Effector memory CD8-positive, alpha-beta T cell (primary cell): ENCODE results near the gene RAP1GAP2.
A peak's percentile ranks its signal among the peaks of the same experiment; 100 is the strongest.

Experiments used
- ATAC-seq: fragments of 150-1000 bp; cut with Tn5 transposase; replicated peaks from 2 replicates; pipeline ENCODE4 v1.10.0; 2021; ENCODE audit warnings: mild to moderate bottlenecking, moderate library complexity
- DNase-seq, 3 experiments: peaks; one replicate each; pipeline ENCODE4 v3.0.0; 2021
- H3K27ac Mint-ChIP-seq, 2 donors: one replicate each; pipeline ENCODE4 v1.8.0; 2022; ENCODE audit warnings: mild to moderate bottlenecking in 2 of 2, mixed read lengths in 2 of 2, moderate library complexity in 2 of 2
- H3K27me3 Mint-ChIP-seq, 2 donors: one replicate each; pipeline ENCODE4 v1.8.0; 2022; ENCODE audit warnings: mixed read lengths in 2 of 2
- H3K36me3 Mint-ChIP-seq: one replicate; pipeline ENCODE4 v1.8.0; 2022; ENCODE audit warnings: mild to moderate bottlenecking, moderate library complexity, mixed read lengths; ENCODE audit not compliant: insufficient read depth
- H3K4me1 Mint-ChIP-seq, 2 donors: one replicate each; pipeline ENCODE4 v1.8.0; 2022; ENCODE audit warnings: low read depth in 2 of 2, mixed read lengths in 2 of 2
- H3K4me3 Mint-ChIP-seq, 2 donors: one replicate each; pipeline ENCODE4 v1.8.0; 2022; ENCODE audit warnings: mild to moderate bottlenecking in 2 of 2, mixed read lengths in 2 of 2, moderate library complexity in 2 of 2
- H3K9me3 Mint-ChIP-seq, 2 donors: one replicate each; pipeline ENCODE4 v1.8.0; 2022; ENCODE audit warnings: mixed read lengths in 2 of 2
- total RNA-seq, 9 experiments: gene quantifications; one replicate each; lab custom pipeline; 2026; lab: John Stamatoyannopoulos, UW

Gene RAP1GAP2
- 2.4 to 329 (median 28.5) reads per million in 9 experiments for total RNA-seq

- Mint-ChIP-seq H3K9me3 (no peaks in the 10 kb centered on the region), H3K4me1 (peaks cover 84% of the 10 kb centered on the region in 2 donors), H3K4me3 (peak within 1 kb of the TSS; percentile 98 to 99), H3K27me3 (no peaks in the 10 kb centered on the region), H3K36me3 (peaks cover 59% of the 10 kb centered on the region), H3K27ac (peak within 1 kb of the TSS; percentile 86 to 90)
- ATAC-seq (peak; percentile 78), DNase-seq (peak; percentile 75 to 81 (median 81))
Observed at GRCh38 chr17:2796164-2797125, at the start of gene RAP1GAP2. TSS of gene RAP1GAP2 (plus strand) at chr17:2796438. CDS start at chr17:2796528, 90 bp downstream.

DNA sequence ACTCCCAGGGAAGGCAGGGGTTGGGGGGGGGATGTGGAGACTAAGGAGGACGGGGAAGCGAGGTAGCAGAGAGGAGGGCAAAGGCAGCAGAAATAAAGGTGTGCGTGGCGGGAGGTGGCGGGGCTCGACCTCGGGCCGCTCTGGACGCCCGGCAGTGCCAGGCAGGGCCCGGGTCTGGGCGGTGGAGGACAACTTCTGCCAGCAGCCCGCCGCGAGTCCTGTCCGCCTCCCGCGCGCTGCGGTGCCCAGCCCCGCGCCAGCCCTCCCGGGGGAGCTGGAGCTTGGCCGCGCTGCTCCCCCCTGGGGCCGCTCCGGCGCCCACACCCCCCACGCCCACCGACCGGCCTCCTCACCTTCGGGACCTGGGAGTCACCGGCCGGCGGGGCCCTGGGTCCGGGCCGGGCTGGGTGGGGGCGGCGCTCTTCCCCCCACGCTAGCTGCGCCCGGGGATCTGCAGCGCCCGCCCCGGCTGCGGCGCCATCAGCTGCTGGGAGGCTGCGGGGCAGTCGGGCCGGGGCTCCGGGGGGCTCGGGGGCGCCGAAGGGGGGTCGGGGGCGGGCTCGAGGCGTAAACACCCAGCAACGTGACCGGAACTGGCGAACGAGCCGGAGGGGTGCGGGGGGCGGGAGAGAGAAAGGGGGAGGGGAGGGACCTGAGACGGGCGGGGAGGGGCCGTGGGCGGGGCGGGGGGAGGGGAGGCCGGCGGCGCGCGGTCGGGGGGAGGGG is 47.0 kb upstream of the RAP1GAP2 start, which contains the start of gene CCDC92B:
Gene CCDC92B, minus strand, starts transcription at position 595 of the 726 bp plus-strand sequence. CDS start 14,507 bp downstream, outside the sequence.
- Mint-ChIP-seq H3K4me3 (peak within 1 kb of the TSS in 1 of 2 donors; percentile 29), H3K36me3 (peaks cover 4% of the 10 kb centered on the region), H3K27ac (no peak within 1 kb of the TSS), H3K4me1 (peaks cover 0 to 3% of the 10 kb centered on the region in 2 donors), H3K9me3 (no peaks in the 10 kb centered on the region), H3K27me3 (peaks cover 49 to 82% of the 10 kb centered on the region in 2 donors)
- ATAC-seq, result no peak
- DNase-seq, result no peak

- H3K36me3 Mint-ChIP-seq, result peaks cover 4% of the 10 kb centered on the region
- H3K27me3 Mint-ChIP-seq, result peaks cover 44 to 82% of the 10 kb centered on the region in 2 donors
- H3K4me3 Mint-ChIP-seq, result peak overlapping the region in 1 of 2 donors; percentile 29
- DNase-seq, result peak; percentile 68 to 75 (median 75)
- ATAC-seq, result peak; percentile 100
- H3K9me3 Mint-ChIP-seq, result no peaks in the 10 kb centered on the region
- H3K27ac Mint-ChIP-seq, result no peak overlapping the region
- peaks cover 0 to 3% of the 10 kb centered on the region in 2 donors for H3K4me1 Mint-ChIP-seq
Observed at GRCh38 chr17:2749784-2750181, 46.5 kb upstream of the RAP1GAP2 start.

- DNase-seq (no peak), ATAC-seq (no peak)
- Mint-ChIP-seq H3K27ac (no peak overlapping the region), H3K36me3 (peaks cover 4% of the 10 kb centered on the region), H3K4me1 (peaks cover 0 to 3% of the 10 kb centered on the region in 2 donors), H3K4me3 (no peak overlapping the region), H3K27me3 (peaks cover 35 to 76% of the 10 kb centered on the region in 2 donors), H3K9me3 (no peaks in the 10 kb centered on the region)
Observed at GRCh38 chr17:2750721-2751120, 45.5 kb upstream of the RAP1GAP2 start.

GRCh38 chr17:2751491-2751890 is 44.7 kb upstream of the RAP1GAP2 start:
- ATAC-seq, result no peak

GRCh38 chr17:2755891-2756724 is 40.1 kb upstream of the RAP1GAP2 start:
- no peaks in the 10 kb centered on the region for H3K36me3 Mint-ChIP-seq
- DNase-seq (no peak), ATAC-seq (no peak)
- no peaks in the 10 kb centered on the region for H3K9me3 Mint-ChIP-seq
- peak overlapping the region; percentile 44 to 56 for H3K4me3 Mint-ChIP-seq
- peaks cover 4 to 6% of the 10 kb centered on the region in 2 donors for H3K4me1 Mint-ChIP-seq
- H3K27me3 Mint-ChIP-seq, result peaks cover 45 to 84% of the 10 kb centered on the region in 2 donors
- H3K27ac Mint-ChIP-seq, result no peak overlapping the region

More at GRCh38 chr17:2751491-2751890, 44.7 kb upstream of the RAP1GAP2 start:
- peaks cover 4 to 5% of the 10 kb centered on the region in 2 donors for H3K4me1 Mint-ChIP-seq
- H3K27me3 Mint-ChIP-seq, result peaks cover 37 to 75% of the 10 kb centered on the region in 2 donors
- no peak overlapping the region for H3K27ac Mint-ChIP-seq
- peaks cover 4% of the 10 kb centered on the region for H3K36me3 Mint-ChIP-seq
- DNase-seq, result no peak
- H3K9me3 Mint-ChIP-seq, result no peaks in the 10 kb centered on the region
- H3K4me3 Mint-ChIP-seq, result no peak overlapping the region

GRCh38 chr17:2758870-2759269 is 37.4 kb upstream of the RAP1GAP2 start:
- H3K4me1 Mint-ChIP-seq, result peaks cover 4 to 6% of the 10 kb centered on the region in 2 donors
- H3K4me3 Mint-ChIP-seq, result no peak overlapping the region
- no peaks in the 10 kb centered on the region for H3K9me3 Mint-ChIP-seq
- DNase-seq, result no peak
- H3K36me3 Mint-ChIP-seq, result no peaks in the 10 kb centered on the region
- peaks cover 52 to 84% of the 10 kb centered on the region in 2 donors for H3K27me3 Mint-ChIP-seq
- ATAC-seq, result no peak
- H3K27ac Mint-ChIP-seq, result no peak overlapping the region

GRCh38 chr17:2770129-2770528 is 26.1 kb upstream of the RAP1GAP2 start:
- Mint-ChIP-seq H3K4me1 (peaks cover 0 to 4% of the 10 kb centered on the region in 2 donors), H3K9me3 (no peaks in the 10 kb centered on the region), H3K27ac (no peak overlapping the region), H3K27me3 (peaks cover 29 to 56% of the 10 kb centered on the region in 2 donors), H3K4me3 (no peak overlapping the region), H3K36me3 (peaks cover 3% of the 10 kb centered on the region)
- ATAC-seq (no peak), DNase-seq (no peak)

DNA sequence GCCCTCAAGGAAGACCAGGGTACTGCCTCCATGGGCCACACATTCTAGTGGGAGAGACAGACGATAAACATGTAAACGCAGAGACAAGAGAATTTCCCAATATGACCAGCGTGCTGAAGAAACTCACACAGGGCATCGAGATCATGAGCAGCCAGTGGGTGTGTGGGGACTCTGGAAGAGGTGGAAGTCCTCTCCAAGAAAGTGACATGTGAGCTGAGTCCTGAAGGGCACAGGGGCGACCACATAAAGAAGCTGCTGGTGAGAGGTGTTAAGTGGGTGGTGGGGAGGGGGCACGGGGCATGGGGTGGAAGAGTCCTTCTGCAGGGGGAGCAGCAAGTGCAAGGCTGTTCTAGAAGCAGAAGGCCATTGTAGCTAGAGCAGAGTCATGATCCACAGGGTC is 21.0 kb upstream of the RAP1GAP2 start:
- Mint-ChIP-seq H3K27ac (no peak overlapping the region), H3K9me3 (no peaks in the 10 kb centered on the region), H3K4me3 (peak overlapping the region in 1 of 2 donors; percentile 68), H3K4me1 (peaks cover 7 to 9% of the 10 kb centered on the region in 2 donors), H3K36me3 (peaks cover 3% of the 10 kb centered on the region), H3K27me3 (peaks cover 52 to 70% of the 10 kb centered on the region in 2 donors)
- DNase-seq, result no peak
- no peak for ATAC-seq

DNA sequence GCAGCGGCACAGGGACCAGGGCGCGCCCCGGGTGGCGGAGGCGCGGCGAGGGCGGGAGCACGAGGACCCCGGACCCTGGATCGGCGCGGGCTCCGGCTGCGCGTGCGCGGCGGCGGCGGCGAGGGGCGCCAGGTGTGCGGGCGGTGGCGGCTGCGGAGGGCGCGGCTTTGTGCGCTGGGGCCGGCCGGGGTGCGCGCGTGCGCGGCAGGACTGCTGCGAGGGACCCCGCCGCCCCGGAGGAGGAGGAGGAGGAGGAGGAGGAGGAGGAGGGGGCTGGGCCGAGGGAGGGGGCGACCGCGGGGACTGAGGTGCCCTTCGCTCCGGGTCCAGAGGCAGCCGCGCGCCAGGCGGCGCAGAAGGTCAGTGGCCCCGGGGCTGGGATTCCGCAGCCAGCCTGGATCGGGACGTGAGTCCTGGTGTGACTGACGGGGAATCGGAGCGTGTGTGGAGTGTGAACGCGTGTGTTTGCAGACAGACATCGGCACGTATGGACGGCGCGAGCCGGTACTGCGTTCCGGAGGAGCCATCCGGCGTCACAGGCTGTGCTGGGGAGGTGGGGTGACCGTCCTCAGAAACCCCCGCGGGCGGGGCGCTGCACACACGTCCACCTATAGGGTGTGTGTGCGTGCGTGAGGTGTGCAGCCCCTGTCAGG is 19.5 kb upstream of the RAP1GAP2 start:
- H3K4me3 Mint-ChIP-seq, result peak overlapping the region; percentile 28 to 65
- peak; percentile 78 for ATAC-seq
- H3K27ac Mint-ChIP-seq, result peak overlapping the region in 1 of 2 donors; percentile 24
- no peak for DNase-seq
- H3K27me3 Mint-ChIP-seq, result peaks cover 52 to 78% of the 10 kb centered on the region in 2 donors
- peaks cover 7 to 12% of the 10 kb centered on the region in 2 donors for H3K4me1 Mint-ChIP-seq
- no peaks in the 10 kb centered on the region for H3K9me3 Mint-ChIP-seq
- H3K36me3 Mint-ChIP-seq, result peaks cover 3% of the 10 kb centered on the region

DNA sequence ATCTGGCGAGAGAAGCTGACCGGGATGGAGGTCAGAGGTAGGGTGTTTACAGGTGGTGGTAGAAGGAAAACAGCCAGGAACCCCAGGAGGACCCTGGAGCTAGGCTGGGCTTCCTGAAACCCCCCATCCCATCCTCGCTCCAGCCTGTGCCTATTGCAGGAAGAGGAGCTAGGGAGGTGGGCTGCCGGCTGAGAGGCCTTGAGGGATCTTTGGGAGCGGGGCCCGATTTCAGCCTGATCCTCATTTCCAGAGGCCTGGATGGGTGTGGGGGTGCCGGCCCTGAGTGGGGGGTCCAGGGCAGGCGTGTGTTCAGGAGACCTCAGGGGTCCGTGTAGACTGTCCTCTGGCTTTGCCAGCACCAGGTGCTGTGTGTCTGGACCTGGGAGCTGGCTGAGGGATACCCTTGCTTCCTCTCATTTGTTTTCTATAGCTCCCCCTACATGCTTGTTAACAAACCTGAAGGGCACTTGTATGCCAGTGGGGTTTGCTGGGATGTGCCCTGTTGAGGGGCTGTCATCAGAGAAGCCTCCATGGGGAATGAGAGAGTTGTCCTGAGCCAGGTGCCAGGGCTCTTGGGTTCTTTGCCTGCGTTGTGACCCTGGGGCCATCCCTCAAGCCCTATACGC is 18.9 kb upstream of the RAP1GAP2 start:
- Mint-ChIP-seq H3K4me3 (peak overlapping the region; percentile 28 to 65), H3K36me3 (peaks cover 3% of the 10 kb centered on the region), H3K9me3 (no peaks in the 10 kb centered on the region), H3K4me1 (peaks cover 7 to 12% of the 10 kb centered on the region in 2 donors), H3K27me3 (peaks cover 51 to 75% of the 10 kb centered on the region in 2 donors), H3K27ac (peak overlapping the region in 1 of 2 donors; percentile 24)
- DNase-seq (no peak), ATAC-seq (no peak)

- no peaks in the 10 kb centered on the region for H3K9me3 Mint-ChIP-seq
- peaks cover 7 to 11% of the 10 kb centered on the region in 2 donors for H3K4me1 Mint-ChIP-seq
- H3K36me3 Mint-ChIP-seq, result peaks cover 3% of the 10 kb centered on the region
- no peak for ATAC-seq
- H3K27ac Mint-ChIP-seq, result no peak overlapping the region
- peaks cover 39 to 64% of the 10 kb centered on the region in 2 donors for H3K27me3 Mint-ChIP-seq
- no peak for DNase-seq
- H3K4me3 Mint-ChIP-seq, result no peak overlapping the region
Observed at GRCh38 chr17:2778489-2778888, 17.7 kb upstream of the RAP1GAP2 start.
